Mucosa of stomach (tissue), 1 donor: ENCODE data around the gene WDR48.
A peak's percentile ranks its signal among the peaks of the same experiment; 100 is the strongest.
"Not testable (repeated sequence)": the region's sequence is repeated elsewhere in the genome, so short reads cannot be mapped to it uniquely, and the experiment has no call there.

Experiments used
- H3K27me3 ChIP-seq: one replicate; pipeline ENCODE4 v1.7.0; 2013; ENCODE audit warnings: mild to moderate bottlenecking, low read length; ENCODE audit not compliant: control insufficient read depth, insufficient read depth
- H3K36me3 ChIP-seq: one replicate; pipeline ENCODE4 v1.7.0; 2013; ENCODE audit warnings: low read length; ENCODE audit not compliant: control insufficient read depth, insufficient read depth
- H3K4me1 ChIP-seq: one replicate; pipeline ENCODE4 v1.7.0; 2013; ENCODE audit warnings: mild to moderate bottlenecking, low read length; ENCODE audit not compliant: control insufficient read depth, insufficient read depth
- H3K4me3 ChIP-seq: one replicate; pipeline ENCODE4 v1.7.0; 2013; ENCODE audit warnings: low read length
- H3K9ac ChIP-seq: one replicate; pipeline ENCODE4 v1.7.0; 2013; ENCODE audit warnings: mild to moderate bottlenecking, low read length, moderate library complexity
- H3K9me3 ChIP-seq: one replicate; pipeline ENCODE4 v1.7.0; 2013; ENCODE audit warnings: mild to moderate bottlenecking, low read length, moderate library complexity; ENCODE audit not compliant: control insufficient read depth
- donor health status: Pancreatic carcinoma.

WDR48 gene

GRCh38 chr3:39025222-39025970 is 26.4 kb upstream of the WDR48 start:
- Histone ChIP-seq H3K4me3 (no peak overlapping the region), H3K36me3 (no peaks in the 10 kb centered on the region), H3K4me1 (no peaks in the 10 kb centered on the region), H3K9me3 (no peaks in the 10 kb centered on the region), H3K27me3 (no peaks in the 10 kb centered on the region), H3K9ac (no peak overlapping the region)

GRCh38 chr3:39028546-39028945 is 23.3 kb upstream of the WDR48 start:
- H3K27me3 ChIP-seq, result no peaks in the 10 kb centered on the region
- H3K4me3 ChIP-seq, result no peak overlapping the region
- H3K4me1 ChIP-seq, result no peaks in the 10 kb centered on the region
- H3K9me3 ChIP-seq, result no peaks in the 10 kb centered on the region
- H3K9ac ChIP-seq, result no peak overlapping the region
- H3K36me3 ChIP-seq, result no peaks in the 10 kb centered on the region

GRCh38 chr3:39029556-39029955 is 22.3 kb upstream of the WDR48 start:
- Histone ChIP-seq H3K27me3 (no peaks in the 10 kb centered on the region), H3K4me3 (no peak overlapping the region), H3K9me3 (no peaks in the 10 kb centered on the region), H3K36me3 (no peaks in the 10 kb centered on the region), H3K9ac (no peak overlapping the region), H3K4me1 (no peaks in the 10 kb centered on the region)

GRCh38 chr3:39038165-39038564 is 13.7 kb upstream of the WDR48 start:
- Histone ChIP-seq H3K9me3 (no peaks in the 10 kb centered on the region), H3K4me3 (no peak overlapping the region)

GRCh38 chr3:39050029-39050428 is 1.8 kb upstream of the WDR48 start:
- no peaks in the 10 kb centered on the region for H3K27me3 ChIP-seq
- H3K4me1 ChIP-seq, result no peaks in the 10 kb centered on the region
- H3K9me3 ChIP-seq, result no peaks in the 10 kb centered on the region
- no peaks in the 10 kb centered on the region for H3K36me3 ChIP-seq
- H3K9ac ChIP-seq, result no peak overlapping the region
- H3K4me3 ChIP-seq, result no peak overlapping the region

More at GRCh38 chr3:39038165-39038564, 13.7 kb upstream of the WDR48 start:
- H3K9ac ChIP-seq, result no peak overlapping the region
- H3K36me3 ChIP-seq, result no peaks in the 10 kb centered on the region
- no peaks in the 10 kb centered on the region for H3K27me3 ChIP-seq
- H3K4me1 ChIP-seq, result no peaks in the 10 kb centered on the region

- H3K9ac ChIP-seq, result peak overlapping the region; percentile 90
- H3K4me1 ChIP-seq, result no peaks in the 10 kb centered on the region
- H3K27me3 ChIP-seq, result no peaks in the 10 kb centered on the region
- peak overlapping the region; percentile 95 for H3K4me3 ChIP-seq
- H3K9me3 ChIP-seq, result no peaks in the 10 kb centered on the region
- H3K36me3 ChIP-seq, result no peaks in the 10 kb centered on the region
Observed at GRCh38 chr3:39052583-39052982, 767 bp downstream of the WDR48 start.

GRCh38 chr3:39053696-39054095 is 1.9 kb downstream of the WDR48 start:
- H3K4me1 ChIP-seq, result no peaks in the 10 kb centered on the region
- H3K36me3 ChIP-seq, result no peaks in the 10 kb centered on the region
- no peak overlapping the region for H3K9ac ChIP-seq
- no peaks in the 10 kb centered on the region for H3K27me3 ChIP-seq
- H3K4me3 ChIP-seq, result no peak overlapping the region
- H3K9me3 ChIP-seq, result no peaks in the 10 kb centered on the region

- Histone ChIP-seq H3K4me1 (no peaks in the 10 kb centered on the region), H3K36me3 (no peaks in the 10 kb centered on the region), H3K27me3 (no peaks in the 10 kb centered on the region), H3K9me3 (no peaks in the 10 kb centered on the region), H3K4me3 (no peak overlapping the region), H3K9ac (no peak overlapping the region)
Observed at GRCh38 chr3:39056151-39056550, 4.3 kb downstream of the WDR48 start.

GRCh38 chr3:39061228-39061627 is 9.4 kb downstream of the WDR48 start:
- H3K9me3 ChIP-seq, H3K27me3 ChIP-seq, H3K4me1 ChIP-seq, H3K9ac ChIP-seq, H3K36me3 ChIP-seq, H3K4me3 ChIP-seq: not testable (repeated sequence)

- no peaks in the 10 kb centered on the region for H3K9me3 ChIP-seq
- no peaks in the 10 kb centered on the region for H3K4me1 ChIP-seq
- H3K4me3 ChIP-seq, result no peak overlapping the region
- H3K27me3 ChIP-seq, result no peaks in the 10 kb centered on the region
- H3K36me3 ChIP-seq, result no peaks in the 10 kb centered on the region
- no peak overlapping the region for H3K9ac ChIP-seq
Observed at GRCh38 chr3:39062180-39062579, 10.4 kb downstream of the WDR48 start.

- H3K4me1 ChIP-seq, result no peaks in the 10 kb centered on the region
Observed at GRCh38 chr3:39063143-39063542, 11.3 kb downstream of the WDR48 start.

GRCh38 chr3:39064646-39065045 is 12.8 kb downstream of the WDR48 start:
- no peaks in the 10 kb centered on the region for H3K4me1 ChIP-seq
- no peak overlapping the region for H3K4me3 ChIP-seq
- no peaks in the 10 kb centered on the region for H3K9me3 ChIP-seq
- H3K36me3 ChIP-seq, result no peaks in the 10 kb centered on the region
- no peaks in the 10 kb centered on the region for H3K27me3 ChIP-seq
- no peak overlapping the region for H3K9ac ChIP-seq

More at GRCh38 chr3:39063143-39063542, 11.3 kb downstream of the WDR48 start:
- no peak overlapping the region for H3K9ac ChIP-seq
- H3K9me3 ChIP-seq, result no peaks in the 10 kb centered on the region
- no peak overlapping the region for H3K4me3 ChIP-seq
- no peaks in the 10 kb centered on the region for H3K36me3 ChIP-seq
- no peaks in the 10 kb centered on the region for H3K27me3 ChIP-seq

GRCh38 chr3:39065197-39065596 is 13.4 kb downstream of the WDR48 start:
- H3K27me3 ChIP-seq, result no peaks in the 10 kb centered on the region
- no peaks in the 10 kb centered on the region for H3K36me3 ChIP-seq
- H3K9me3 ChIP-seq, result no peaks in the 10 kb centered on the region
- H3K4me1 ChIP-seq, result no peaks in the 10 kb centered on the region
- no peak overlapping the region for H3K4me3 ChIP-seq
- H3K9ac ChIP-seq, result no peak overlapping the region
